Stimulated activated CD4-positive, alpha-beta T cell treated with anti-CD3 and anti-CD28 coated beads, Interleukin-2, amount 100 ng/mL, for 4 hours (primary cell): ENCODE data around the gene NUP35.

Experiments
- DNase-seq: peaks from one replicate; pipeline ENCODE4 v3.0.0-alpha.2; 2020; ENCODE audit warnings: low read depth

NUP35 gene, protein sequence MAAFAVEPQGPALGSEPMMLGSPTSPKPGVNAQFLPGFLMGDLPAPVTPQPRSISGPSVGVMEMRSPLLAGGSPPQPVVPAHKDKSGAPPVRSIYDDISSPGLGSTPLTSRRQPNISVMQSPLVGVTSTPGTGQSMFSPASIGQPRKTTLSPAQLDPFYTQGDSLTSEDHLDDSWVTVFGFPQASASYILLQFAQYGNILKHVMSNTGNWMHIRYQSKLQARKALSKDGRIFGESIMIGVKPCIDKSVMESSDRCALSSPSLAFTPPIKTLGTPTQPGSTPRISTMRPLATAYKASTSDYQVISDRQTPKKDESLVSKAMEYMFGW

DNA sequence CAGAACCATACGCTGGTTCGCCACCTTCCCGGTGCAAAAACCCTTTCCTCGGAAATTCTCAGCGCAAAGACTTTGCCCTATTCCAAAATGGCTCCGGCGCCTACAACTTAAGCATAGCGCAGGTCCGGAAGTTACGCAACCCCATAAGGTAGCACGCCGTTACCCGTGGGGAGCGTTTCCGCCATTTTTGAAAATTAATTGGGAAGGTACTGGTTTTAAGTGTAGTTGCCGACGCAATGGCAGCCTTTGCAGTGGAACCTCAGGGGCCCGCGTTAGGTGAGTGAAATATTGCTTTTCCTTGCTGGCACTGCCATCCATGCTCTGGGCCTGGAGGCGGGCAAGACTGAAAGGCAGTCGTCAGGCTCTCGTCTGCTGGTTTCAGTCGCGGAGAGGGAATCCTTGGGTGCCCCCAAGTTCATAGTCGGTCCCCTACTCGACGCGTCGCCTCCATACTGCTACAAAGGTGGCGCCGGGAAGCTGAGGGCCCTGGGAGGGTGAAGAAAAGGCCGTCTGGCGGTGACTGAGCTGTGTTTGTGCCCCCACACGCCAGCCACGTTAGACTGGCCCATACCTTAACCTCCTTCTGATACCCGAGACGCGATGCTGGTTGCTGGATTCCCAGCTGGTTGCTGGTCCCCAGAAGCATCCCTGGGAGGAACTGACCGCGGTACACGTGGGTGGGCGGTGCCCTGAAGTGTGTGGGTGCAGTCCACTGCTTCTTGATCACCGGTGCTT is at the start of gene NUP35:
Gene NUP35 (plus strand): TSS at position 222 of the 735 bp plus-strand sequence. CDS start 15 bp downstream, at position 237.
- peak; percentile 73 for DNase-seq

GRCh38 chr2:183078163-183078463 is 46.1 kb upstream of the NUP35 start:
- no peak for DNase-seq

- DNase-seq = peak; percentile 75
Observed at GRCh38 chr2:183078464-183079138, 45.6 kb upstream of the NUP35 start, which contains the start of gene DUSP19. TSS of gene DUSP19 (plus strand) at chr2:183078747. CDS start at chr2:183078934, 187 bp downstream.

DNA sequence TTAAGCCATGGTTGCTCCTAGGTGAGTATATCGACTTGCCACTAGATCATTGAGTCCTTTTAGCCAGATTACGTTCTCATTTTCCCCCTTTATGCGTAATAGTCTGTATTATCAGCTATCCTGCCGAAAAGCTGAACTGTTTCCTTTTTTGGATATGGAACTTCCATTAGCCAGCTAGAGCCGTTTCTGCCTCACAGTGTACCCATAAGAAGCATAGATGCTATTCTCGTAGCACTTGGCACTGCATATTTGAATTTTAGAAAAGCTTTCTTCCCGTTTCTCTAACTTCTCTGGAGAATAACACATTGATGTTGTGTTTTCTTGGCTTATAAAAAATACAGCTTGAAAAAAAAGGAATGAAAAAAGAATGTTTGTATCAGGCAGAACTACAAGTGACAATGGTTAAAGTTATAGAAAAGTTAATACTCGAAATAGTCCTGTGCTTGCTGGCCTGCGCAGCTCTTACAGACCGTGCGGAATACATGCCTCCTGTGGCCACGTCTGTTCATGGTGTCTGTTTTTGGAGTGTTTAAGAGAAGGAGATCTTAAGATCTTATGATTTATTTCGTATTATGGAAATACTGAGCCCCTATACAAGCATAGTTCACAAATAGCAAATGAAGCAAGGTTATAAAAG is 45.0 kb upstream of the NUP35 start:
- DNase-seq = no peak

GRCh38 chr2:183081911-183082310 is 42.3 kb upstream of the NUP35 start:
- no peak for DNase-seq

GRCh38 chr2:183088061-183088460 is 36.2 kb upstream of the NUP35 start:
- DNase-seq = no peak

DNA sequence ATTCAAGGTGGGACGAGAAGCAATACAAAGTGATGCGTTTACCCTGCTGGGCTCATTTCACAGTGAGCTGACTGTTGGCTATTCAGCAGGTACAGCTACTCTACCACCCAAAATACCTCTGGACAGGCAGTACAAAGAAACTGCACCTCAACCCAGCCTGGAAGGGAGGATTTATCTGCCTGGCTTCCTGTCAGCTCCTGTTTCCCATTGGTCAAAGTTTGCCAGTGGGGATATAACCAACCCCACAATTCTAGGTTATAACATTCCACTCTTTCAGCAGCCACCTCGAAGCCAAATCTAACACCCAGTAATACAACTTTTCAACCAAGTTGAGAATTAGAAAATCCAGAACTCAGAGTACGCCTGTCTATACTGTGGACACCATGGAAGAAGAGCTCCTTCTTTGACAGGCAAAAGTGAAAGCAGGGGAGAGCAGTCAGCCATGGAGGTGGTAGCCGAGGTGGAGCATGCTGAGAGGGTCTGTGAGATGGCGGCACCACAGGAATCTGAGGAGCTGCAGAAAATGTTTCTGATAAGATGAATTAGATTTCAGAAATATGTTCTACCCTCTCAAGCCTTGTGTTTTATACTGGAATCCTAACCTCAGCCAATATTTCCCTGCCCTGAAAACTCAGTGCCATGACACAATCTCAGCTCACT is 34.9 kb upstream of the NUP35 start:
- no peak for DNase-seq

GRCh38 chr2:183091318-183091953 is 32.8 kb upstream of the NUP35 start:
- no peak for DNase-seq

GRCh38 chr2:183091954-183092345 is 32.3 kb upstream of the NUP35 start:
- DNase-seq = no peak

DNA sequence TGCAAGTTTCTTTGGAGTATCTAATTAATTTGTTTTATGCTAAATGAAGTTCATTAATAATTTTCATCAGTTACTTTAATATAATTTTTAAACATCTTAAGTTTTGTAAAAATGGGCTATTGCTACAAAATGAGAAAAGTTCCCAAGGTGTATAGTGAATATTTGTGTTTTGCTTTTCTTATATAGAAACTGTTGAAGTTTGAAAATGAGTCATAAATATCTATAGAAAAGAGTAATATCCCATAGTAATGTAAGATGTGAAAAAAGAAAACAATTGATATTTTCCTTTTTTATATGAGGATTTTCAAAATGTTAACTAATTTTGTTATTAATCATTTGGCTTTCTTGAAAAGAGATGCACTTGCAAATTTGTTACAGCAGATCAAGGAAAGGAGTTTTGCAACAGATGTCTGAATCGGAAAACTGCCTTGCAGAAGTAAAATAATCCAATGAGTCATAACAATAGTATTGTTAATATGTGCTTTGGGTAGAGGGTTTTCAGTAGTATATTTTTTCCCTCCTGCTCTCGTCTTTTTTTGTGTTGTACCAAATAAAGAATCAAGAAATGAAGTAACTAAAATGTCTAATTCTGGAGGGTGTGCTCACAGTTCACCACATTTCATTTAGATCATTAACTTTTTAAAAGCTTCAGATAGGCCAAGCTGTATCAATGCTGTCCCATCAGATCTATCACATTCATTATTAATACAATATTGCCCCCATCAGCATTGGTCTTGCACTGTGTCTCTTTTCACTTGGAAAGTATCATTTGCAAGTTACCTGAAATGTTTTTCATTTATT is 30.2 kb upstream of the NUP35 start:
- DNase-seq = no peak

DNA sequence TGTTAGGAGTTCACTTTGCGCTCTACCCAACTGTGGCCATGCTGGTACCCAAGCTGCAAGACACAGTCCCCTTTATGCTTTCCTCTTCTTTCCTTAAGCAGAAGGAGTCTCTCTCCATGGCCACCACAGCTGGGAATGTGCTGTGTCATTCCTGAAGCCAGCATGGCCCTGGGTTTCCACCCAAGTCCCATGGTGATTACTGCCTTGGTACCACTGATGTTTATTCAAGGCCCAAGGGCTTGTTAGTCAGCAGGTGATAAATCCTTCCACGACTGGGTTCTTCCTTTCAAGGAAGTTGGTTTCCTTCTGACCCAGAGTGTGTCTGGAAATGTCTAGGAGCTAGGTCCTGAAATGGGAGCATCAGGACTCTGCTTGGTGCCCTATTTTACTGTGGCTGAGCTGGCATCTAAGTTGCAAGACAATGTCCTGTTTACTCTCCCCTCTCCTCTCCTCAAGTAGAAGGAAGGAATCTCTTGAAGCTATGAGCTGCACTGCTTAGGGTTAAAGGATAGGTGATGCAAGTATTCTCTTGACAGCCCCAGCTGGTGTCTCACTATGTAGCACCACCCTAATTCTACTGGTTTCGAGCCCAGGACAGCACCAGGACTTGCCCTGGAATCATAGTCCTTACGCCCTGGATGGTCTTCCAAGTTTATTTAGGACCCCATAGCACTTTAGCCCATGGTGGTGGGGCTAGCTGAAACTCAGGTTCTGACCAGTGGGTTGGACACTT is 18.7 kb upstream of the NUP35 start:
- no peak for DNase-seq

DNA sequence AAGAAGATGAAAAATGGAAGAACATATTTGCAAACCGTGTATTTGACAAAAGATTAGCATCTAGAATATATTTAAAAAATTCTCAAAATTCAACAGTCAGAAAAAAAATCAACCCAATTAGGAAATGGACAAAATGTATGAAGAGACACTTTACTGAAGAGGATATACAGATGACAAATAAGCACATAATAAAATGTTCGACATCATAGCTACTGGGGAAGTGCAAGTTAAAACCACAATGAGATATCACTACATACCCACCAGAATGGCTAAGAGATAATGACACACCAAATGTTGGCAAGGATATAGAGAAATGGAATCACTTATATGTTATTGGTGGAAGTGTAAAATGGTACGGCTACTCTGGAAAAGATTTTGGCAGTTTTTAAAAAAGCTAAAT is 11.7 kb upstream of the NUP35 start:
- DNase-seq = no peak

- DNase-seq = no peak
Observed at GRCh38 chr2:183113630-183114029, 10.6 kb upstream of the NUP35 start.

- DNase-seq = no peak
Observed at GRCh38 chr2:183117226-183117625, 7.0 kb upstream of the NUP35 start.

DNA sequence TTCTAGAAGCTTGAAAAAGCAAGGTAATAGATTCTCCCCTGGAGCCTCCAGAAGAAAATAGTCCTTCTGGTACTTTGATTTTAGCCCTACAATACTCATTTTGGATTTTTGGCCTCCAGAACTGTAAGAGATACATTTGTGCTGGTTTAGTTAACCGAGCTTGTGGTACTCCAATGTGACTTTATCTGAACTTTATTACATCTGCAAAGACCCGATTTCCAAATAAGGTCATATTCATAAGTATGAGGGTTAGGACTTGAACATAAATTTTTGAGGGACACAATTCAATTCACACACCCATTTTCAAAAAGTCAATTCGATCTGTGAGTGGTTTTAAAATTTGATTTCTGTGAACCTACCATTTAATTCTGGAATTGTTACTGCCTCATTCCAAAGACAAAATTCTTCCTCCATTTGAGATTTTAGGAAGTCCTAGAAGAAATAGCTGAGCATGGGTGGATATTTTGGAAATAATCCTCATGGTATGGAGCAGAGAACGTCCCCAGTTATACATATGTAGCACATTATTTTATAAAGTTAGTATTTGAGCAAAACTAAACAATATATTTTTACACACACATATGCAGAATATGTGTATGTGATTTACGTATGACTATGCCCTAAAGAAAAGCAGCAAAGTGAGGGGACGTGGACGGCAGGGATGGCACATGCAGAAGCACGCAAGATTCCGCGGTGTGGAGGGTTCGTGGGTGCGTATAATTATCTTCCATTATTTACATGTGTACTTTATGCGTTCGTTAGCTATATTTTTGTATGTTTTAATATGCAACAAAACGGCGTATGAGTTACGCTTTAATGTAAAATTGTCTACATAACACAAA is 905 bp upstream of the NUP35 start:
- no peak for DNase-seq

DNA sequence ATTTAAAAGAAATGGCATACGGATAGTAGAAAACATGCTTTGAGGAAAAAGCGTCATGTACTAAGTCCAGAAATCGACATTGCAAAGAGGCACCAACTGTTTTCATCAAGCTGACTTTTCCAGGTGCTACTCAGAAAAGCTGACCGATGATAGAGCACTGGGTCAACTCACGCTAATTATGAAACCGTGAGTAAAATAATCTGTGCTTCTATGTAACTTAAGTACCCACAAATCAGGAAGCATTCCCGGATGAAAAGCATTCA is 353 bp upstream of the NUP35 start:
- DNase-seq = no peak

GRCh38 chr2:183124957-183125255 is 663 bp downstream of the NUP35 start:
- DNase-seq = no peak

GRCh38 chr2:183125659-183126341 is 1.6 kb downstream of the NUP35 start:
- no peak for DNase-seq

GRCh38 chr2:183126635-183127034 is 2.4 kb downstream of the NUP35 start:
- DNase-seq = no peak
